ENCODE results near the gene ISG15. TPM values are rescaled to one million over a fixed set of nuclear protein-coding genes. Genes with fewer than 3 reads are reported as not detected.

The ISG15 gene
- total and polyA plus RNA-seq, 9 of the 15 experiments (the other 6 are each of a cell fraction or from before 2014, with no cell fraction given), result 0.40 to 58.3 (median 12.2) TPM

GRCh38 chr1:1013105-1013921 is at the start of gene ISG15 (continued):
- TF ChIP-seq RAD21 (CRISPR knock-in tag; conservative IDR thresholded peaks at IDR 0.05 in 1 of 2, IDR thresholded peaks at IDR 0.05 in 1 of 2) (no peak), ZKSCAN8 (CRISPR knock-in tag; IDR thresholded peaks at IDR 0.05) (no peak), TRIM24 (IDR thresholded peaks at IDR 0.05) (no peak; a peak in 1 of 4 replicates), SMAD3 (CRISPR knock-in tag; conservative IDR thresholded peaks at IDR 0.05) (no peak), ZNF408 (CRISPR knock-in tag; IDR thresholded peaks at IDR 0.05; ENCODE audit: low read depth) (no peak), ZNF277 (CRISPR knock-in tag; IDR thresholded peaks at IDR 0.05; ENCODE audit: borderline replicate concordance) (no peak), CBFB (CRISPR knock-in tag; IDR thresholded peaks at IDR 0.05) (0 out of 2 replicates have a peak, but pooled peaks have one; percentile 29), POLR2AphosphoS2 (IDR thresholded peaks at IDR 0.05; ENCODE audit: low read length) (no peak), SMAD4 (CRISPR knock-in tag; conservative IDR thresholded peaks at IDR 0.05) (no peak), FOXA1 (IDR thresholded peaks at IDR 0.05; ENCODE audit: borderline replicate concordance) (no peak), ZNF174 (CRISPR knock-in tag; IDR thresholded peaks at IDR 0.05) (no peak), PHB2 (IDR thresholded peaks at IDR 0.05; ENCODE audit: low read depth) (no peak), OTX1 (CRISPR knock-in tag; IDR thresholded peaks at IDR 0.05) (no peak), ZNF398 (CRISPR knock-in tag; IDR thresholded peaks at IDR 0.05) (no peak), U2AF1 (optimal IDR thresholded peaks at IDR 0.05; ENCODE audit: low read depth, low read length) (no peak), ZNF239 (CRISPR knock-in tag; IDR thresholded peaks at IDR 0.05) (no peak), ZNF764 (CRISPR knock-in tag; IDR thresholded peaks at IDR 0.05; ENCODE audit: low read depth) (no peak), IRF1 (CRISPR knock-in tag; IDR thresholded peaks at IDR 0.05; ENCODE audit: borderline replicate concordance) (peak; percentile 89)
- TF ChIP-seq, protein P1, sequence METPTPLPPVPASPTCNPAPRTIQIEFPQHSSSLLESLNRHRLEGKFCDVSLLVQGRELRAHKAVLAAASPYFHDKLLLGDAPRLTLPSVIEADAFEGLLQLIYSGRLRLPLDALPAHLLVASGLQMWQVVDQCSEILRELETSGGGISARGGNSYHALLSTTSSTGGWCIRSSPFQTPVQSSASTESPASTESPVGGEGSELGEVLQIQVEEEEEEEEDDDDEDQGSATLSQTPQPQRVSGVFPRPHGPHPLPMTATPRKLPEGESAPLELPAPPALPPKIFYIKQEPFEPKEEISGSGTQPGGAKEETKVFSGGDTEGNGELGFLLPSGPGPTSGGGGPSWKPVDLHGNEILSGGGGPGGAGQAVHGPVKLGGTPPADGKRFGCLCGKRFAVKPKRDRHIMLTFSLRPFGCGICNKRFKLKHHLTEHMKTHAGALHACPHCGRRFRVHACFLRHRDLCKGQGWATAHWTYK (CRISPR knock-in tag; IDR thresholded peaks at IDR 0.05), result no peak
- TF ChIP-seq, protein P2, sequence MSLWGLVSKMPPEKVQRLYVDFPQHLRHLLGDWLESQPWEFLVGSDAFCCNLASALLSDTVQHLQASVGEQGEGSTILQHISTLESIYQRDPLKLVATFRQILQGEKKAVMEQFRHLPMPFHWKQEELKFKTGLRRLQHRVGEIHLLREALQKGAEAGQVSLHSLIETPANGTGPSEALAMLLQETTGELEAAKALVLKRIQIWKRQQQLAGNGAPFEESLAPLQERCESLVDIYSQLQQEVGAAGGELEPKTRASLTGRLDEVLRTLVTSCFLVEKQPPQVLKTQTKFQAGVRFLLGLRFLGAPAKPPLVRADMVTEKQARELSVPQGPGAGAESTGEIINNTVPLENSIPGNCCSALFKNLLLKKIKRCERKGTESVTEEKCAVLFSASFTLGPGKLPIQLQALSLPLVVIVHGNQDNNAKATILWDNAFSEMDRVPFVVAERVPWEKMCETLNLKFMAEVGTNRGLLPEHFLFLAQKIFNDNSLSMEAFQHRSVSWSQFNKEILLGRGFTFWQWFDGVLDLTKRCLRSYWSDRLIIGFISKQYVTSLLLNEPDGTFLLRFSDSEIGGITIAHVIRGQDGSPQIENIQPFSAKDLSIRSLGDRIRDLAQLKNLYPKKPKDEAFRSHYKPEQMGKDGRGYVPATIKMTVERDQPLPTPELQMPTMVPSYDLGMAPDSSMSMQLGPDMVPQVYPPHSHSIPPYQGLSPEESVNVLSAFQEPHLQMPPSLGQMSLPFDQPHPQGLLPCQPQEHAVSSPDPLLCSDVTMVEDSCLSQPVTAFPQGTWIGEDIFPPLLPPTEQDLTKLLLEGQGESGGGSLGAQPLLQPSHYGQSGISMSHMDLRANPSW (CRISPR knock-in tag; IDR thresholded peaks at IDR 0.05), result no peak
